H9 (cell line): ENCODE measurements around the gene VIPR2. TPM values are rescaled to one million over a fixed set of nuclear protein-coding genes. Genes with fewer than 3 reads are reported as not detected.

Experiments used
- DNase-seq: peaks from one replicate; pipeline ENCODE4 v3.0.0-alpha.2; 2017
- H2AFZ ChIP-seq: one replicate; pipeline ENCODE4 v1.6.1; 2013; ENCODE audit warnings: mild to moderate bottlenecking, low read length, control low read depth, moderate library complexity
- H2AK5ac ChIP-seq: 2 replicates; pipeline ENCODE4 v1.6.1; 2013; ENCODE audit warnings: low read length, control low read depth, mixed read lengths; ENCODE audit not compliant: insufficient read length
- H2BK120ac ChIP-seq: one replicate; pipeline ENCODE4 v1.6.1; 2013; ENCODE audit warnings: low read depth, mild to moderate bottlenecking, low read length, control low read depth, inconsistent platforms; ENCODE audit not compliant: poor library complexity, severe bottlenecking
- H2BK12ac ChIP-seq: 2 replicates; pipeline ENCODE4 v1.6.1; 2013; ENCODE audit warnings: low read length, control low read depth, mixed read lengths, low read depth; ENCODE audit not compliant: insufficient read length
- H2BK15ac ChIP-seq: 2 replicates; pipeline ENCODE4 v1.6.1; 2013; ENCODE audit warnings: low read depth, low read length, control low read depth
- H2BK20ac ChIP-seq: one replicate; pipeline ENCODE4 v1.6.1; 2013; ENCODE audit warnings: low read depth, mild to moderate bottlenecking, low read length, control low read depth, inconsistent platforms; ENCODE audit not compliant: poor library complexity, severe bottlenecking
- H2BK5ac ChIP-seq: 2 replicates; pipeline ENCODE4 v1.6.1; 2013; ENCODE audit warnings: low read length, control low read depth, mixed read lengths; ENCODE audit not compliant: insufficient read length
- H3K14ac ChIP-seq: 2 replicates; pipeline ENCODE4 v1.6.1; 2013; ENCODE audit warnings: low read length, control low read depth; ENCODE audit not compliant: insufficient read depth
- H3K18ac ChIP-seq: 2 replicates; pipeline ENCODE4 v1.6.1; 2013; ENCODE audit warnings: low read depth, mild to moderate bottlenecking, mixed read lengths, low read length, control low read depth; ENCODE audit not compliant: insufficient read length
- H3K23ac ChIP-seq: 2 replicates; pipeline ENCODE4 v1.6.1; 2013; ENCODE audit warnings: low read length, control low read depth, mixed read lengths, low read depth; ENCODE audit not compliant: insufficient read length
- H3K23me2 ChIP-seq: 2 replicates; pipeline ENCODE4 v1.6.1; 2013; ENCODE audit warnings: low read depth, mild to moderate bottlenecking, mixed read lengths, low read length, control low read depth; ENCODE audit not compliant: insufficient read length, poor library complexity, severe bottlenecking
- H3K27ac ChIP-seq: 2 replicates; pipeline ENCODE4 v1.5.1; 2013; ENCODE audit warnings: low read length, control low read depth, mixed read lengths, low read depth; ENCODE audit not compliant: insufficient read length
- H3K27me3 ChIP-seq: 2 replicates; pipeline ENCODE4 v1.6.1; 2013; ENCODE audit warnings: low read length, control low read depth, inconsistent platforms; ENCODE audit not compliant: insufficient read depth
- H3K4ac ChIP-seq: 2 replicates; pipeline ENCODE4 v1.6.1; 2013; ENCODE audit warnings: low read depth, mild to moderate bottlenecking, control low read depth, inconsistent platforms, low read length, moderate library complexity
- H3K4me1 ChIP-seq: 2 replicates; pipeline ENCODE4 v1.6.1; 2013; ENCODE audit warnings: low read length, control low read depth, inconsistent platforms; ENCODE audit not compliant: insufficient read depth
- H3K4me2 ChIP-seq: 2 replicates; pipeline ENCODE4 v1.6.1; 2013; ENCODE audit warnings: low read length, control low read depth, mixed read lengths; ENCODE audit not compliant: insufficient read length, insufficient read depth
- H3K56ac ChIP-seq: 2 replicates; pipeline ENCODE4 v1.6.1; 2013; ENCODE audit warnings: low read depth, mild to moderate bottlenecking, mixed read lengths, low read length, control low read depth; ENCODE audit not compliant: insufficient read length
- H3K79me1 ChIP-seq: 2 replicates; pipeline ENCODE4 v1.6.1; 2013; ENCODE audit warnings: low read depth, mild to moderate bottlenecking, moderate library complexity, low read length, control low read depth, inconsistent platforms; ENCODE audit not compliant: insufficient read depth, poor library complexity, severe bottlenecking
- H3K79me2 ChIP-seq: 2 replicates; pipeline ENCODE4 v1.6.1; 2013; ENCODE audit warnings: low read length, control low read depth, inconsistent platforms; ENCODE audit not compliant: insufficient read depth
- H3K9ac ChIP-seq: 2 replicates; pipeline ENCODE4 v1.6.1; 2013; ENCODE audit warnings: low read length, control low read depth, mixed read lengths; ENCODE audit not compliant: insufficient read length; ENCODE audit errors: extremely low read depth
- H3K9me3 ChIP-seq: one replicate; pipeline ENCODE4 v1.6.1; 2013; ENCODE audit warnings: low read depth, low read length, inconsistent platforms; ENCODE audit not compliant: control insufficient read depth
- H3T11ph ChIP-seq: one replicate; pipeline ENCODE4 v1.6.1; 2013; ENCODE audit warnings: mild to moderate bottlenecking, low read length, control low read depth, inconsistent platforms
- H4K20me1 ChIP-seq: one replicate; pipeline ENCODE4 v1.6.1; 2013; ENCODE audit not compliant: control insufficient read depth, insufficient read length, insufficient read depth
- H4K5ac ChIP-seq: 2 replicates; pipeline ENCODE4 v1.6.1; 2013; ENCODE audit warnings: low read depth, mild to moderate bottlenecking, mixed read lengths, low read length, control low read depth; ENCODE audit not compliant: insufficient read length
- H4K8ac ChIP-seq: replicated peaks from 2 replicates; pipeline ENCODE4 v1.6.1; 2013; ENCODE audit warnings: low read length, control low read depth, mixed read lengths, low read depth; ENCODE audit not compliant: insufficient read length
- H4K91ac ChIP-seq: 2 replicates; pipeline ENCODE4 v1.6.1; 2013; ENCODE audit warnings: low read depth, mild to moderate bottlenecking, moderate library complexity, mixed read lengths, low read length, control low read depth; ENCODE audit not compliant: insufficient read length
- H3K27ac Mint-ChIP-seq, 3 experiments: 2 replicates in 2 of 3; 3 replicates in 1 of 3; pipeline ENCODE4 v1.8.0; 2020 to 2021; ENCODE audit warnings: mixed read lengths in 3 of 3, mild to moderate bottlenecking in 1 of 3, moderate library complexity in 1 of 3
- H3K27me3 Mint-ChIP-seq: 2 replicates; pipeline ENCODE4 v1.8.0; 2021; ENCODE audit warnings: low read depth, mild to moderate bottlenecking, moderate library complexity, mixed read lengths
- H3K36me3 Mint-ChIP-seq, 3 experiments: 2 replicates in 2 of 3; 3 replicates in 1 of 3; pipeline ENCODE4 v1.8.0; 2020 to 2021; ENCODE audit warnings: low read depth in 3 of 3, mixed read lengths in 3 of 3; ENCODE audit not compliant: insufficient read depth in 1 of 3
- H3K4me1 Mint-ChIP-seq, 2 experiments: 2 replicates each; pipeline ENCODE4 v1.8.0; 2020; ENCODE audit warnings: mixed read lengths in 2 of 2
- H3K4me3 Mint-ChIP-seq, 2 experiments: 2 replicates in 1 of 2; 3 replicates in 1 of 2; pipeline ENCODE4 v1.8.0; 2020 to 2021; ENCODE audit warnings: mild to moderate bottlenecking in 2 of 2, mixed read lengths in 2 of 2, moderate library complexity in 1 of 2
- H3K9me3 Mint-ChIP-seq, 2 experiments: 2 replicates in 1 of 2; 3 replicates in 1 of 2; pipeline ENCODE4 v1.8.0; 2020; ENCODE audit warnings: mild to moderate bottlenecking in 2 of 2, mixed read lengths in 2 of 2, moderate library complexity in 1 of 2
- CTCF ChIP-seq: fragments of 200-600 bp; sonication (generic); conservative IDR thresholded peaks from 3 replicates; pipeline ENCODE4 v1.8.0; 2021; ENCODE audit warnings: antibody characterized with exemption, mild to moderate bottlenecking
- WGBS: extraction: QIAGEN DNeasy Blood & Tissue Kit; methylation state at CpG from one replicate; pipeline ENCODE4 v1.1.7; 2013; ENCODE audit warnings: missing lambda C conversion rate, low lambda C conversion rate, mixed read lengths; ENCODE audit not compliant: insufficient read length; ENCODE audit errors: extremely low coverage; 5-methylcytosine and 5-hydroxymethylcytosine counted together
- total RNA-seq: library from RNA; stranded (reverse); gene quantifications from 2 replicates; pipeline ENCODE4 v1.2.1, GENCODE V29; 2021

Gene VIPR2
- total RNA-seq, 1 experiment from 2014 or later: 1.6 TPM

- H3K27ac Mint-ChIP-seq: peak overlapping the region in 1 of 3 experiments; percentile 49; a peak in 1 of 7 replicates
- Histone ChIP-seq H4K8ac (no peak overlapping the region), H3K27ac (no peak overlapping the region), H3K23me2 (no peaks in the 10 kb centered on the region), H2AK5ac (no peak overlapping the region), H3K23ac (no peak overlapping the region), H3T11ph (no peak overlapping the region), H3K4me1 (no peaks in the 10 kb centered on the region), H2BK20ac (no peak overlapping the region), H2BK5ac (no peak overlapping the region), H4K20me1 (no peaks in the 10 kb centered on the region), H2BK120ac (no peak overlapping the region), H2AFZ (no peak overlapping the region), H3K27me3 (no peaks in the 10 kb centered on the region; the same call in 1 of the 2 replicates), H3K79me2 (no peaks in the 10 kb centered on the region), H3K56ac (no peak overlapping the region), H3K14ac (no peak overlapping the region; the same call in 1 of the 2 replicates), H3K9ac (no peak overlapping the region), H3K4me2 (no peak overlapping the region), H4K5ac (no peak overlapping the region), H3K9me3 (no peaks in the 10 kb centered on the region), H2BK15ac (no peak overlapping the region), H4K91ac (no peak overlapping the region), H3K18ac (no peak overlapping the region), H3K4ac (no peak overlapping the region), H3K79me1 (no peaks in the 10 kb centered on the region), H2BK12ac (no peak overlapping the region)
- no peak overlapping the region for H3K4me3 Mint-ChIP-seq
- H3K4me1 Mint-ChIP-seq: peaks cover 0 to 6% of the 10 kb centered on the region in 2 experiments; a peak in 2 of 4 replicates
- no peak for TF ChIP-seq CTCF
- DNase-seq: no peak
- WGBS: no CpG with 5 or more reads among the region's 12 CpGs
- no peaks in the 10 kb centered on the region; a peak in 1 of 7 replicates for H3K36me3 Mint-ChIP-seq
- H3K9me3 Mint-ChIP-seq: no peaks in the 10 kb centered on the region
- H3K27me3 Mint-ChIP-seq: peaks cover 1% of the 10 kb centered on the region; the same call in 1 of the 2 replicates
Measured at GRCh38 chr7:159068488-159068811, 76.2 kb downstream of the VIPR2 start.
